Measurements from ENCODE around the gene BATF3. TPM values are rescaled to one million over a fixed set of nuclear protein-coding genes. Genes with fewer than 3 reads are reported as not detected.

The BATF3 gene
- total RNA-seq, 3 donors from 2014 or later: 1.0 to 7.5 (median 1.9) TPM

- Histone ChIP-seq H3K27me3 (peaks cover 0 to 4% of the 10 kb centered on the region in 2 donors), H3K9me3 (no peaks in the 10 kb centered on the region), H3K27ac (no peak overlapping the region), H3K36me3 (no peaks in the 10 kb centered on the region), H3K4me3 (no peak overlapping the region), H3K4me1 (no peaks in the 10 kb centered on the region)
- intact Hi-C loops (cut with DNase I; ENCODE audit: low total_unique reads): no loop called here
- DNase-seq (ENCODE audit: low spot score in 2 of 2): no peak
- no peak for TF ChIP-seq CTCF (IDR thresholded peaks at IDR 0.05)
- no peak for TF ChIP-seq POLR2A (IDR thresholded peaks at IDR 0.05)
- TF ChIP-seq POLR2AphosphoS5 (IDR thresholded peaks at IDR 0.05): no peak
Measured at GRCh38 chr1:212655668-212656440, 43.8 kb downstream of the BATF3 start.

- TF ChIP-seq POLR2A (IDR thresholded peaks at IDR 0.05) (no peak), CTCF (IDR thresholded peaks at IDR 0.05) (no peak), POLR2AphosphoS5 (IDR thresholded peaks at IDR 0.05) (no peak)
- Histone ChIP-seq H3K4me3 (no peak overlapping the region), H3K27ac (no peak overlapping the region), H3K27me3 (peaks cover 0 to 4% of the 10 kb centered on the region in 2 donors), H3K4me1 (no peaks in the 10 kb centered on the region), H3K9me3 (no peaks in the 10 kb centered on the region), H3K36me3 (no peaks in the 10 kb centered on the region)
- no peak for DNase-seq (ENCODE audit: low spot score in 2 of 2)
- intact Hi-C loops (cut with DNase I; ENCODE audit: low total_unique reads): no loop called here
Measured at GRCh38 chr1:212652609-212653008, 47.0 kb downstream of the BATF3 start.

- H3K27me3 ChIP-seq: no peaks in the 10 kb centered on the region
- no peak overlapping the region for H3K27ac ChIP-seq
- no peak for TF ChIP-seq POLR2AphosphoS5 (IDR thresholded peaks at IDR 0.05)
- TF ChIP-seq POLR2A (IDR thresholded peaks at IDR 0.05): no peak
- TF ChIP-seq CTCF (IDR thresholded peaks at IDR 0.05): no peak
- no peak for DNase-seq (ENCODE audit: low spot score in 2 of 2)
- no peaks in the 10 kb centered on the region for H3K9me3 ChIP-seq
- H3K4me3 ChIP-seq: no peak overlapping the region
- intact Hi-C loops (cut with DNase I; ENCODE audit: low total_unique reads): no loop called here
- no peaks in the 10 kb centered on the region for H3K36me3 ChIP-seq
- no peaks in the 10 kb centered on the region for H3K4me1 ChIP-seq
Measured at GRCh38 chr1:212651977-212652376, 47.7 kb downstream of the BATF3 start.

- Histone ChIP-seq H3K9me3 (no peaks in the 10 kb centered on the region), H3K36me3 (no peaks in the 10 kb centered on the region), H3K4me3 (no peak overlapping the region), H3K27me3 (no peaks in the 10 kb centered on the region), H3K27ac (no peak overlapping the region), H3K4me1 (no peaks in the 10 kb centered on the region)
- intact Hi-C loops (cut with DNase I; ENCODE audit: low total_unique reads): no loop called here
- DNase-seq (ENCODE audit: low spot score in 2 of 2): no peak
- TF ChIP-seq POLR2A (IDR thresholded peaks at IDR 0.05) (no peak), POLR2AphosphoS5 (IDR thresholded peaks at IDR 0.05) (no peak), CTCF (IDR thresholded peaks at IDR 0.05) (no peak)
Measured at GRCh38 chr1:212651521-212651920, 48.1 kb downstream of the BATF3 start.

GRCh38 chr1:212650228-212650627 is 49.4 kb downstream of the BATF3 start:
- no peak for TF ChIP-seq POLR2A (IDR thresholded peaks at IDR 0.05)
- no peak for TF ChIP-seq CTCF (IDR thresholded peaks at IDR 0.05)
- no peak for TF ChIP-seq POLR2AphosphoS5 (IDR thresholded peaks at IDR 0.05)
- Histone ChIP-seq H3K9me3 (no peaks in the 10 kb centered on the region), H3K4me1 (no peaks in the 10 kb centered on the region), H3K4me3 (no peak overlapping the region), H3K27me3 (no peaks in the 10 kb centered on the region), H3K27ac (no peak overlapping the region), H3K36me3 (no peaks in the 10 kb centered on the region)
- intact Hi-C loops (cut with DNase I; ENCODE audit: low total_unique reads): no loop called here
- DNase-seq (ENCODE audit: low spot score in 2 of 2): no peak

Data from breast epithelium (tissue), 4 donors.